Nephron (organoid): ENCODE results near the gene VAV2.

Source experiments
- H3K27ac Mint-ChIP-seq, 3 experiments: 2 replicates each; pipeline ENCODE4 v1.8.0; 2020; ENCODE audit warnings: mixed read lengths in 3 of 3, mild to moderate bottlenecking in 2 of 3, moderate library complexity in 1 of 3
- H3K27me3 Mint-ChIP-seq: 2 replicates; pipeline ENCODE4 v1.8.0; 2021; ENCODE audit warnings: low read depth, mild to moderate bottlenecking, moderate library complexity, mixed read lengths
- H3K36me3 Mint-ChIP-seq: 2 replicates; pipeline ENCODE4 v1.8.0; 2020; ENCODE audit warnings: low read depth, mixed read lengths
- H3K4me1 Mint-ChIP-seq: 2 replicates; pipeline ENCODE4 v1.8.0; 2020; ENCODE audit warnings: mixed read lengths
- H3K4me3 Mint-ChIP-seq, 3 experiments: 2 replicates each; pipeline ENCODE4 v1.8.0; 2020; ENCODE audit warnings: mild to moderate bottlenecking in 3 of 3, mixed read lengths in 3 of 3, moderate library complexity in 2 of 3
- H3K9me3 Mint-ChIP-seq: 2 replicates; pipeline ENCODE4 v1.8.0; 2020; ENCODE audit warnings: mixed read lengths
- CTCF ChIP-seq, 3 experiments: fragments of 200-600 bp; sonication (generic); IDR thresholded peaks; one replicate each; pipeline ENCODE4 v1.5.0; 2021; ENCODE audit warnings: antibody characterized with exemption in 3 of 3; ENCODE audit not compliant: unreplicated experiment in 3 of 3

Gene VAV2

GRCh38 chr9:133735931-133736330, 256.2 kb downstream of the VAV2 start:
- H3K27ac Mint-ChIP-seq = no peak overlapping the region
- H3K36me3 Mint-ChIP-seq = no peaks in the 10 kb centered on the region
- TF ChIP-seq CTCF (IDR thresholded peaks at IDR 0.05; ENCODE audit: unreplicated experiment in 3 of 3) = no peak
- no peak overlapping the region for H3K4me3 Mint-ChIP-seq
- peaks cover 10% of the 10 kb centered on the region for H3K4me1 Mint-ChIP-seq
- no peaks in the 10 kb centered on the region for H3K9me3 Mint-ChIP-seq
- peaks cover 4% of the 10 kb centered on the region for H3K27me3 Mint-ChIP-seq

DNA sequence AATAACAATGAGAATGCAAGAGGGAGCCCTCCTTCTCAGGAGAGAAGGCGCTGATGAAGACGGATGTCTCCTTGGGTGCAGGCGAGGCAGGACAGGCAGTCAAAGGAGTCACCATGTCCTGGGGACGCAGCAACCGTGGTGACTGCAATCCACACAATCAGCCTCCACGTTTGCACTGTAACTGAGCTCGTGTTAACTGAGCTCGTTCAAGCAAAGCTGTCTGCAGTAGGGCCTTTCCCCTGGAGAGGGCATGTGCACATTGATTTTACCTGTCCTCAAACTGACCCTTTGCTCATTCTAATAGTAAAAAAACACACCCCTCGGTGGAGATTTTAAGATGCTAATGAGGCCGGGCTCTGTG, 256.7 kb downstream of the VAV2 start:
- H3K27ac Mint-ChIP-seq = no peak overlapping the region
- H3K9me3 Mint-ChIP-seq = no peaks in the 10 kb centered on the region
- no peak for TF ChIP-seq CTCF (IDR thresholded peaks at IDR 0.05; ENCODE audit: unreplicated experiment in 3 of 3)
- H3K36me3 Mint-ChIP-seq = no peaks in the 10 kb centered on the region
- H3K4me3 Mint-ChIP-seq = no peak overlapping the region
- H3K27me3 Mint-ChIP-seq = peaks cover 4% of the 10 kb centered on the region
- H3K4me1 Mint-ChIP-seq = peaks cover 10% of the 10 kb centered on the region

- Mint-ChIP-seq H3K4me1 (peaks cover 10% of the 10 kb centered on the region), H3K4me3 (no peak overlapping the region), H3K27me3 (peaks cover 4% of the 10 kb centered on the region), H3K36me3 (no peaks in the 10 kb centered on the region), H3K27ac (no peak overlapping the region), H3K9me3 (no peaks in the 10 kb centered on the region)
- no peak for TF ChIP-seq CTCF (IDR thresholded peaks at IDR 0.05; ENCODE audit: unreplicated experiment in 3 of 3)
These were observed 257.3 kb downstream of the VAV2 start for GRCh38 chr9:133734590-133735414.

DNA sequence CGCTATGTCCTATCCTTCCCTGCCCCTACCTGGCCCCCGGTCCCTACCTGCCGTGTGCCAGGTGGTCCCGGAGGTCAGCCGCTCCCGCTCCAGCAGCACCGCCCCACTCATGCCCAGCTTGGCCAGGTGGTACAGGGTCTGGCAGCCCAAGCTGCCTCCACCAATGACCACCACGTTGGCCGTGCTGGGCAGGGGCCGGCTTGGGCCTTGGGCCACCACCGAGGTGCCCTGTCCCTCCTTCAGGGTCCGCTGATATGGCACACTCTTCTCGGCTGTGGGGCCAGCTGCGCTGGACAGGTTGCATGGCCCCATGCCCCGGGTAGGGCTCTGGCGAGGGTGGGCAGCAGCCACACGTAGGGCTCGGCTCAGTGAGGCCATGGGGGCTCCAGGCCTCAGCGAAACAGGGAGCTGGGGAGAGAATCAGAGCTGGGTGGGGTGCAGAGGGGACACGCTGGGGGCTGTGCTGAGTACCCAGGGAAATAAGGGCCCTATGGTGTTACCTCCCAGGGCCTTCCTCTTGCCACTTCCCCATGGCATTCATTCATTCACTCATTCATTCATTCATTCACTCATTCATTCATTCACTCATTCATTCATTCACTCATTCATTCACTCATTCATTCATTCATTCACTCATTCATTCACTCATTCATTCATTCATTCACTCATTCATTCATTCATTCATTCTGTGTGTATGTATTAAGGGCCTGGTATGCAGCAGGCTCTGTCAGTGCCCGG, 258.2 kb downstream of the VAV2 start:
- Mint-ChIP-seq H3K27ac (no peak overlapping the region), H3K4me3 (no peak overlapping the region), H3K36me3 (no peaks in the 10 kb centered on the region), H3K4me1 (peaks cover 10% of the 10 kb centered on the region), H3K9me3 (no peaks in the 10 kb centered on the region), H3K27me3 (peaks cover 4% of the 10 kb centered on the region)
- TF ChIP-seq CTCF (IDR thresholded peaks at IDR 0.05; ENCODE audit: unreplicated experiment in 3 of 3) = no peak

DNA sequence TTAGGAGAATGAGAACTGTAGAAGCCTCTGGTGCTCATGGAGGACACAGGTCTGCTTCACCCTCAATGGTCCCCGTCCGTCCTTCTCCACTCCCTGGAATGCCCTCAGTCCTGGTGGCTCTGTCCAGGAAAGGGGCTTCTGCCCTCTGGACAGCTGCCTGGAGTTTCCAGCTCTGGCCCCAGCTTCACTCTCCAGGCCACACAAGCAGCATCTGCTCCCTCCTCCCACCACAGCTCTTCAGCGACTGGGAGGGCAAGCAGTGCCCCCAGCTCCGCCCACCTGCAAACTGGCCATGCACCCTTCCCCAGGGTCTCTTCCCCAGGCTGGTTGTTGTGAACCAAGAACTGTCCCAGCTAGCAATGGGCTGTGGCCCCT, 258.7 kb downstream of the VAV2 start:
- Mint-ChIP-seq H3K9me3 (no peaks in the 10 kb centered on the region), H3K4me1 (peaks cover 10% of the 10 kb centered on the region), H3K4me3 (no peak overlapping the region), H3K36me3 (no peaks in the 10 kb centered on the region), H3K27ac (no peak overlapping the region), H3K27me3 (peaks cover 4% of the 10 kb centered on the region)
- TF ChIP-seq CTCF (IDR thresholded peaks at IDR 0.05; ENCODE audit: unreplicated experiment in 3 of 3) = no peak
